ENCODE measurements around the gene SYNDIG1. TPM values are rescaled to one million over a fixed set of nuclear protein-coding genes. Genes with fewer than 3 reads are reported as not detected.

SYNDIG1 gene
- total RNA-seq, 1 experiment from 2014 or later, result 5.4 TPM

- Histone ChIP-seq H3K27me3 (ENCODE audit: insufficient read depth, low read length) (no peaks in the 10 kb centered on the region), H2BK5ac (ENCODE audit: insufficient read length, low read length) (no peak overlapping the region), H4K20me1 (ENCODE audit: control insufficient read depth, insufficient read depth, insufficient read length) (no peaks in the 10 kb centered on the region), H4K8ac (replicated peaks; ENCODE audit: insufficient read length, low read depth, low read length) (no peak overlapping the region), H3K56ac (ENCODE audit: insufficient read length, low read depth, low read length) (no peak overlapping the region), H3T11ph (ENCODE audit: low read length) (no peak overlapping the region), H3K79me1 (ENCODE audit: insufficient read depth, low read depth, low read length, poor library complexity, severe bottlenecking) (no peaks in the 10 kb centered on the region), H3K23me2 (ENCODE audit: insufficient read length, low read depth, low read length, poor library complexity, severe bottlenecking) (no peaks in the 10 kb centered on the region), H2AK5ac (ENCODE audit: insufficient read length, low read length) (no peak overlapping the region), H3K9ac (ENCODE audit: extremely low read depth, insufficient read length, low read length) (no peak overlapping the region), H2BK12ac (ENCODE audit: insufficient read length, low read depth, low read length) (no peak overlapping the region), H3K9me3 (ENCODE audit: control insufficient read depth, low read depth, low read length) (no peaks in the 10 kb centered on the region), H2BK20ac (ENCODE audit: low read depth, low read length, poor library complexity, severe bottlenecking) (no peak overlapping the region), H3K79me2 (ENCODE audit: insufficient read depth, low read length) (no peaks in the 10 kb centered on the region), H2AFZ (ENCODE audit: low read length) (no peak overlapping the region), H3K4me2 (ENCODE audit: insufficient read depth, insufficient read length, low read length) (no peak overlapping the region), H3K4ac (ENCODE audit: low read depth, low read length) (no peak overlapping the region), H2BK120ac (ENCODE audit: low read depth, low read length, poor library complexity, severe bottlenecking) (no peak overlapping the region), H4K91ac (ENCODE audit: insufficient read length, low read depth, low read length) (no peak overlapping the region), H3K14ac (ENCODE audit: insufficient read depth, low read length) (no peak overlapping the region; the same call in 1 of the 2 replicates), H3K27ac (ENCODE audit: insufficient read length, low read depth, low read length) (no peak overlapping the region), H4K5ac (ENCODE audit: insufficient read length, low read depth, low read length) (no peak overlapping the region), H3K23ac (ENCODE audit: insufficient read length, low read depth, low read length) (no peak overlapping the region), H3K18ac (ENCODE audit: insufficient read length, low read depth, low read length) (no peak overlapping the region), H2BK15ac (ENCODE audit: low read depth, low read length) (no peak overlapping the region), H3K4me1 (ENCODE audit: insufficient read depth, low read length) (no peaks in the 10 kb centered on the region)
- TF ChIP-seq, protein P1, sequence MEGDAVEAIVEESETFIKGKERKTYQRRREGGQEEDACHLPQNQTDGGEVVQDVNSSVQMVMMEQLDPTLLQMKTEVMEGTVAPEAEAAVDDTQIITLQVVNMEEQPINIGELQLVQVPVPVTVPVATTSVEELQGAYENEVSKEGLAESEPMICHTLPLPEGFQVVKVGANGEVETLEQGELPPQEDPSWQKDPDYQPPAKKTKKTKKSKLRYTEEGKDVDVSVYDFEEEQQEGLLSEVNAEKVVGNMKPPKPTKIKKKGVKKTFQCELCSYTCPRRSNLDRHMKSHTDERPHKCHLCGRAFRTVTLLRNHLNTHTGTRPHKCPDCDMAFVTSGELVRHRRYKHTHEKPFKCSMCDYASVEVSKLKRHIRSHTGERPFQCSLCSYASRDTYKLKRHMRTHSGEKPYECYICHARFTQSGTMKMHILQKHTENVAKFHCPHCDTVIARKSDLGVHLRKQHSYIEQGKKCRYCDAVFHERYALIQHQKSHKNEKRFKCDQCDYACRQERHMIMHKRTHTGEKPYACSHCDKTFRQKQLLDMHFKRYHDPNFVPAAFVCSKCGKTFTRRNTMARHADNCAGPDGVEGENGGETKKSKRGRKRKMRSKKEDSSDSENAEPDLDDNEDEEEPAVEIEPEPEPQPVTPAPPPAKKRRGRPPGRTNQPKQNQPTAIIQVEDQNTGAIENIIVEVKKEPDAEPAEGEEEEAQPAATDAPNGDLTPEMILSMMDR (conservative IDR thresholded peaks at IDR 0.05), result no peak
- no CpG with 5 or more reads among the region's 16 CpGs for WGBS (ENCODE audit: extremely low coverage, insufficient read length, low lambda C conversion rate)
- Mint-ChIP-seq H3K4me3 (no peak overlapping the region), H3K27ac (no peak overlapping the region), H3K27me3 (ENCODE audit: low read depth) (no peaks in the 10 kb centered on the region), H3K36me3 (ENCODE audit: insufficient read depth in 1 of 3, low read depth in 3 of 3) (no peaks in the 10 kb centered on the region; a peak in 2 of 7 replicates), H3K4me1 (peaks cover 2 to 4% of the 10 kb centered on the region in 2 experiments; a peak in 2 of 4 replicates), H3K9me3 (peaks cover 0 to 4% of the 10 kb centered on the region in 2 experiments; a peak in 2 of 5 replicates)
- no peak for DNase-seq
Observed at GRCh38 chr20:24664266-24664986, 195.0 kb downstream of the SYNDIG1 start.
